Measurements from ENCODE around the gene HS1BP3. TPM values are rescaled to one million over a fixed set of nuclear protein-coding genes. Genes with fewer than 3 reads are reported as not detected.

HS1BP3 gene
- total and polyA plus RNA-seq, 2 of the 13 experiments (the other 11 are each of a cell fraction or from before 2014, with no cell fraction given), result 15.2 to 22.0 TPM

DNA sequence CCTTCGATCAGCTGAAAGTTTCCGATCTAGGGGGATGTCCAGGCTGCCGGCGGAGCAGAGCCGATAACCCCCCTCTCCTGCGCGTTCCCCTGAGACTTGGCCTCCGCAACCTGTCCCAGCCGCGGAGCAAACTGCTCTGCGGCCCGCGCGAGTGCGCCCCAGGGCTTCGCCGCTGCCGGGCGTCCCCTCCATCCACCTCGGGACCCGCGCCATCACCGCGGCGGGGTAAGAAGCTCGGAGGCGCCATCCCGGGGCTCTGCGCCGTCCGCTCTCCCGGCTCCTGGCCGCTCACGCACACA, 15.1 kb upstream of the HS1BP3 start (continued):
- TF ChIP-seq, protein P1, sequence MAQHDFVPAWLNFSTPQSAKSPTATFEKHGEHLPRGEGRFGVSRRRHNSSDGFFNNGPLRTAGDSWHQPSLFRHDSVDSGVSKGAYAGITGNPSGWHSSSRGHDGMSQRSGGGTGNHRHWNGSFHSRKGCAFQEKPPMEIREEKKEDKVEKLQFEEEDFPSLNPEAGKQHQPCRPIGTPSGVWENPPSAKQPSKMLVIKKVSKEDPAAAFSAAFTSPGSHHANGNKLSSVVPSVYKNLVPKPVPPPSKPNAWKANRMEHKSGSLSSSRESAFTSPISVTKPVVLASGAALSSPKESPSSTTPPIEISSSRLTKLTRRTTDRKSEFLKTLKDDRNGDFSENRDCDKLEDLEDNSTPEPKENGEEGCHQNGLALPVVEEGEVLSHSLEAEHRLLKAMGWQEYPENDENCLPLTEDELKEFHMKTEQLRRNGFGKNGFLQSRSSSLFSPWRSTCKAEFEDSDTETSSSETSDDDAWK (CRISPR knock-in tag; IDR thresholded peaks at IDR 0.05), result no peak
- TF ChIP-seq RFXAP (CRISPR knock-in tag; IDR thresholded peaks at IDR 0.05; ENCODE audit: borderline replicate concordance), result no peak
- TF ChIP-seq, protein P2, sequence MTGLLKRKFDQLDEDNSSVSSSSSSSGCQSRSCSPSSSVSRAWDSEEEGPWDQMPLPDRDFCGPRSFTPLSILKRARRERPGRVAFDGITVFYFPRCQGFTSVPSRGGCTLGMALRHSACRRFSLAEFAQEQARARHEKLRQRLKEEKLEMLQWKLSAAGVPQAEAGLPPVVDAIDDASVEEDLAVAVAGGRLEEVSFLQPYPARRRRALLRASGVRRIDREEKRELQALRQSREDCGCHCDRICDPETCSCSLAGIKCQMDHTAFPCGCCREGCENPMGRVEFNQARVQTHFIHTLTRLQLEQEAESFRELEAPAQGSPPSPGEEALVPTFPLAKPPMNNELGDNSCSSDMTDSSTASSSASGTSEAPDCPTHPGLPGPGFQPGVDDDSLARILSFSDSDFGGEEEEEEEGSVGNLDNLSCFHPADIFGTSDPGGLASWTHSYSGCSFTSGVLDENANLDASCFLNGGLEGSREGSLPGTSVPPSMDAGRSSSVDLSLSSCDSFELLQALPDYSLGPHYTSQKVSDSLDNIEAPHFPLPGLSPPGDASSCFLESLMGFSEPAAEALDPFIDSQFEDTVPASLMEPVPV (CRISPR knock-in tag; IDR thresholded peaks at IDR 0.05), result no peak; the same call in 1 of the 2 replicates
- TF ChIP-seq REXO4 (CRISPR knock-in tag; IDR thresholded peaks at IDR 0.05; ENCODE audit: borderline replicate concordance), result no peak
- TF ChIP-seq HNRNPL (IDR thresholded peaks at IDR 0.05; ENCODE audit: low read depth, low read length), result no peak
- TF ChIP-seq, protein P3, sequence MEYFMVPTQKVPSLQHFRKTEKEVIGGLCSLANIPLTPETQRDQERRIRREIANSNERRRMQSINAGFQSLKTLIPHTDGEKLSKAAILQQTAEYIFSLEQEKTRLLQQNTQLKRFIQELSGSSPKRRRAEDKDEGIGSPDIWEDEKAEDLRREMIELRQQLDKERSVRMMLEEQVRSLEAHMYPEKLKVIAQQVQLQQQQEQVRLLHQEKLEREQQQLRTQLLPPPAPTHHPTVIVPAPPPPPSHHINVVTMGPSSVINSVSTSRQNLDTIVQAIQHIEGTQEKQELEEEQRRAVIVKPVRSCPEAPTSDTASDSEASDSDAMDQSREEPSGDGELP (IDR thresholded peaks at IDR 0.05; ENCODE audit: borderline replicate concordance, low read depth), result no peak
- no peak for TF ChIP-seq SNAI1 (CRISPR knock-in tag; IDR thresholded peaks at IDR 0.05; ENCODE audit: borderline replicate concordance)
- TF ChIP-seq ZNF274 (CRISPR knock-in tag; IDR thresholded peaks at IDR 0.05), result peak; percentile 43; the same call in 1 of the 2 replicates
- TF ChIP-seq ZNF256 (CRISPR knock-in tag; conservative IDR thresholded peaks at IDR 0.05), result no peak
- no peak for TF ChIP-seq ZFP36L1 (CRISPR knock-in tag; IDR thresholded peaks at IDR 0.05)
- no peak for TF ChIP-seq GLI4 (CRISPR knock-in tag; IDR thresholded peaks at IDR 0.05; ENCODE audit: borderline replicate concordance)
- no peak for TF ChIP-seq MEIS1 (CRISPR knock-in tag; IDR thresholded peaks at IDR 0.05; ENCODE audit: borderline replicate concordance)
- TF ChIP-seq, protein P4, sequence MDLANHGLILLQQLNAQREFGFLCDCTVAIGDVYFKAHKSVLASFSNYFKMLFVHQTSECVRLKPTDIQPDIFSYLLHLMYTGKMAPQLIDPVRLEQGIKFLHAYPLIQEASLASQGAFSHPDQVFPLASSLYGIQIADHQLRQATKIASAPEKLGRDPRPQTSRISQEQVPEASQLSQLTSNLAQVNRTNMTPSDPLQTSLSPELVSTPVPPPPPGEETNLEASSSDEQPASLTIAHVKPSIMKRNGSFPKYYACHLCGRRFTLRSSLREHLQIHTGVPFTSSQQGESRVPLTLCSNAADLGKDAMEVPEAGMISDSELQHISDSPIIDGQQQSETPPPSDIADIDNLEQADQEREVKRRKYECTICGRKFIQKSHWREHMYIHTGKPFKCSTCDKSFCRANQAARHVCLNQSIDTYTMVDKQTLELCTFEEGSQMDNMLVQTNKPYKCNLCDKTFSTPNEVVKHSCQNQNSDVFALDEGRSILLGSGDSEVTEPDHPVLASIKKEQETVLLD (CRISPR knock-in tag; IDR thresholded peaks at IDR 0.05; ENCODE audit: low read depth), result no peak
- no peak for TF ChIP-seq ADNP (CRISPR knock-in tag; IDR thresholded peaks at IDR 0.05)
- TF ChIP-seq ZNF432 (CRISPR knock-in tag; IDR thresholded peaks at IDR 0.05; ENCODE audit: borderline replicate concordance), result no peak
- TF ChIP-seq, protein P5, sequence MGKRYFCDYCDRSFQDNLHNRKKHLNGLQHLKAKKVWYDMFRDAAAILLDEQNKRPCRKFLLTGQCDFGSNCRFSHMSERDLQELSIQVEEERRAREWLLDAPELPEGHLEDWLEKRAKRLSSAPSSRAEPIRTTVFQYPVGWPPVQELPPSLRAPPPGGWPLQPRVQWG (CRISPR knock-in tag; IDR thresholded peaks at IDR 0.05; ENCODE audit: borderline replicate concordance, low read depth), result no peak
- no peak for TF ChIP-seq ZBTB3 (CRISPR knock-in tag; IDR thresholded peaks at IDR 0.05; ENCODE audit: borderline replicate concordance, low read depth)
- TF ChIP-seq ZNF878 (CRISPR knock-in tag; IDR thresholded peaks at IDR 0.05), result no peak
- TF ChIP-seq FOXA3 (CRISPR knock-in tag; IDR thresholded peaks at IDR 0.05), result no peak
- no peak for TF ChIP-seq SUZ12 (IDR thresholded peaks at IDR 0.05; ENCODE audit: low read depth, low read length)
- TF ChIP-seq CBX2 (IDR thresholded peaks at IDR 0.05; ENCODE audit: low read depth, low read length), result no peak
- TF ChIP-seq CBX2 (CRISPR knock-in tag; IDR thresholded peaks at IDR 0.05; ENCODE audit: low read depth), result no peak
- TF ChIP-seq ZNF367 (CRISPR knock-in tag; IDR thresholded peaks at IDR 0.05; ENCODE audit: borderline replicate concordance), result no peak
- no peak for TF ChIP-seq ZNF44 (CRISPR knock-in tag; IDR thresholded peaks at IDR 0.05)

Data from HepG2 (cell line).